ENCODE data around the gene TGIF2LX.
"Not testable (repeated sequence)": the region's sequence is repeated elsewhere in the genome, so short reads cannot be mapped to it uniquely, and the experiment has no call there.

The TGIF2LX gene

GRCh38 chrX:89921665-89922064, at the start of gene TGIF2LX:
Gene TGIF2LX, plus strand, starts transcription at chrX:89921908. Its CDS starts 178 bp downstream, at chrX:89922086.
- not testable (repeated sequence) for DNase-seq (ENCODE audit: low read depth)

- not testable (repeated sequence) for DNase-seq (ENCODE audit: low read depth)
Measured at GRCh38 chrX:89922338-89922934, 728 bp downstream of the TGIF2LX start.

DNA sequence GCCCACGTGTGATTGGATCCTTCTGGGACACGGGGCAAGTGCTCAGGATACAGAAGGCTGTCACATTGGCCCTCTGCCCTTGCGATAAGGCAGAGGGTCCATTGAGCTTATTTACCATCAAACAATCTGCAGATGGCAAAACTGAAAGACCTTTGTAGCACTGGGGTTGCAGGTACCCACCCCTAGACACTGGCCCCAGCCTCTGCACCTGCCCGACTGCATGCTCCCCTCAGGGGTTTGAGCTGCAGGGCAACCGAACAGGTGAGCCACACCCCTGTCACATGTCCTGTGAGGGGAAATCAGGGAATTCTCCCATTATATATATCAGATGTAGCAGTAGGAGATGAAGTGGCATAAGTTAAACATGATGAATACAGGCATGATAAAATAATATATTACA, 21.4 kb downstream of the TGIF2LX start:
- not testable (repeated sequence) for DNase-seq (ENCODE audit: low read depth)

DNA sequence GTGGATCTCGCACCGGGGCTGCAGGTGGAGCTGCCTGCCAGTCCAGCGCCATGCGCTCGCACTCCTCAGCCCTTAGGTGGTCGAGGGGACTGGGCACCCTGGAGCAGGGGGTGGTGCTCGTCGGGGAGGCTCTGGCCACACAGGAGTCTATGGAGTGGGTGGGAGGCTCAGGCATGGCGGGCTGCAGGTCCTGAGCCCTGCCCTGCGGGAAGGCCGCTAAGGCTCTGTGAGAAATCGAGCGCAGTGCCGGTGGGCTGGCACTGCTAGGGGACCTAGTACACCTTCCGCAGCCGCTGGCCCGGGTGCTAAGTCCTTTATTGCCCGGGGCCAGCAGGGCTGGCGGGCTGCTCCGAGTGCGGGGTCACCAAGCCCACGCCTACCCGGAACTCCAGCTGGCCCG, 43.9 kb downstream of the TGIF2LX start:
- not testable (repeated sequence) for DNase-seq (ENCODE audit: low read depth)

Data from stimulated activated CD8-positive, alpha-beta memory T cell treated with anti-CD3 and anti-CD28 coated beads, Interleukin-12 subunit alpha, Interleukin-12 subunit beta, amount 100 ng/mL, for 1 hour (primary cell).